ENCODE results near the gene LRP5. TPM values are rescaled to one million over a fixed set of nuclear protein-coding genes. Genes with fewer than 3 reads are reported as not detected.
A peak's percentile ranks its signal among the peaks of the same experiment; 100 is the strongest.

LRP5 gene
- total RNA-seq, 1 donor from 2014 or later: 162 TPM

- Mint-ChIP-seq H3K4me3 (ENCODE audit: unreplicated experiment) (peak overlapping the region; percentile 91), H3K27ac (ENCODE audit: unreplicated experiment) (peak overlapping the region; percentile 94), H3K9me3 (ENCODE audit: unreplicated experiment) (no peaks in the 10 kb centered on the region), H3K27me3 (ENCODE audit: unreplicated experiment) (no peaks in the 10 kb centered on the region), H3K4me1 (ENCODE audit: unreplicated experiment) (peaks cover 61% of the 10 kb centered on the region), H3K36me3 (ENCODE audit: unreplicated experiment) (no peaks in the 10 kb centered on the region)
- TF ChIP-seq, protein P1, sequence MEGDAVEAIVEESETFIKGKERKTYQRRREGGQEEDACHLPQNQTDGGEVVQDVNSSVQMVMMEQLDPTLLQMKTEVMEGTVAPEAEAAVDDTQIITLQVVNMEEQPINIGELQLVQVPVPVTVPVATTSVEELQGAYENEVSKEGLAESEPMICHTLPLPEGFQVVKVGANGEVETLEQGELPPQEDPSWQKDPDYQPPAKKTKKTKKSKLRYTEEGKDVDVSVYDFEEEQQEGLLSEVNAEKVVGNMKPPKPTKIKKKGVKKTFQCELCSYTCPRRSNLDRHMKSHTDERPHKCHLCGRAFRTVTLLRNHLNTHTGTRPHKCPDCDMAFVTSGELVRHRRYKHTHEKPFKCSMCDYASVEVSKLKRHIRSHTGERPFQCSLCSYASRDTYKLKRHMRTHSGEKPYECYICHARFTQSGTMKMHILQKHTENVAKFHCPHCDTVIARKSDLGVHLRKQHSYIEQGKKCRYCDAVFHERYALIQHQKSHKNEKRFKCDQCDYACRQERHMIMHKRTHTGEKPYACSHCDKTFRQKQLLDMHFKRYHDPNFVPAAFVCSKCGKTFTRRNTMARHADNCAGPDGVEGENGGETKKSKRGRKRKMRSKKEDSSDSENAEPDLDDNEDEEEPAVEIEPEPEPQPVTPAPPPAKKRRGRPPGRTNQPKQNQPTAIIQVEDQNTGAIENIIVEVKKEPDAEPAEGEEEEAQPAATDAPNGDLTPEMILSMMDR (IDR thresholded peaks at IDR 0.05): no peak
- DNase-seq (ENCODE audit: extremely low spot score, unreplicated experiment): no peak
These were observed 2.1 kb downstream of the LRP5 start for GRCh38 chr11:68314203-68315170.

DNA sequence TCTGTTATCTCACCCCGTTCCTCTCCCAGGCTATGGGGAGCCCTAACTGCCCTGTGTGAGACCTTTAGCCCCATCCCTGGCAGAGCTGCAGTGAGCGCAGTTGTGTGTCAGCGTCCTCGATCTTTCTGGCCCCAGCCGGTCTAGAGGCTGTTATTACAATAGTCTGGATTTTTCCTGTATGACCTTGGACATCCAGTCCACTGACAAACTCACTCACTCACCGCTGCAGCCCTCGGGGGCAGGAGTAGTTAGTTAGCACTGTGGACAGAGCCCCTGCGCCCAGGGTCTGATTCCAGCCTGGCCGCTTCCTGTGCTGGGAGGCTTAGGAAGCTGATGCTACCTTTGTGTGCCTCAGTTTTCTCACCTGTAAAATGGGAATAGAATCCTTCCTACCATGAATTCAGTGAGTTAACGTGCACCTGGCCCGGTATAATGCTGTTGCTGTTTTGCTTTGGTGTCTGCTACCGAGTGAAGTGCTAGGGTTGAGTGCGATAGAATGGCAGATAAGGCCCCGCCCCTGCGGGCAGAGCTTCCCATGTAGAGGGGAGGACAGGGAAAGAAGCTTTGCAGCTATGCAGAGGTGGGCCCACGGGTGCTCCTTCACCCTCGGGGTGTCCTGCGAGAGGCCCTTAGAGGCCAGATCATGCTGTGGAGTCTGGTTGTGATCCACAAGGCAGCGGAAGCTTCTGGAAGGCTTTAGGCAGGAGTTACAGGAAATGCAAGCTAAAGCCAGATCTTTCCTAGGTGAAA, 3.0 kb downstream of the LRP5 start:
- Mint-ChIP-seq H3K4me3 (ENCODE audit: unreplicated experiment) (peak overlapping the region; percentile 91), H3K36me3 (ENCODE audit: unreplicated experiment) (no peaks in the 10 kb centered on the region), H3K4me1 (ENCODE audit: unreplicated experiment) (peaks cover 57% of the 10 kb centered on the region), H3K27ac (ENCODE audit: unreplicated experiment) (peak overlapping the region; percentile 94), H3K9me3 (ENCODE audit: unreplicated experiment) (no peaks in the 10 kb centered on the region), H3K27me3 (ENCODE audit: unreplicated experiment) (no peaks in the 10 kb centered on the region)
- DNase-seq (ENCODE audit: extremely low spot score, unreplicated experiment): no peak
- TF ChIP-seq, protein P1 (IDR thresholded peaks at IDR 0.05): no peak

DNA sequence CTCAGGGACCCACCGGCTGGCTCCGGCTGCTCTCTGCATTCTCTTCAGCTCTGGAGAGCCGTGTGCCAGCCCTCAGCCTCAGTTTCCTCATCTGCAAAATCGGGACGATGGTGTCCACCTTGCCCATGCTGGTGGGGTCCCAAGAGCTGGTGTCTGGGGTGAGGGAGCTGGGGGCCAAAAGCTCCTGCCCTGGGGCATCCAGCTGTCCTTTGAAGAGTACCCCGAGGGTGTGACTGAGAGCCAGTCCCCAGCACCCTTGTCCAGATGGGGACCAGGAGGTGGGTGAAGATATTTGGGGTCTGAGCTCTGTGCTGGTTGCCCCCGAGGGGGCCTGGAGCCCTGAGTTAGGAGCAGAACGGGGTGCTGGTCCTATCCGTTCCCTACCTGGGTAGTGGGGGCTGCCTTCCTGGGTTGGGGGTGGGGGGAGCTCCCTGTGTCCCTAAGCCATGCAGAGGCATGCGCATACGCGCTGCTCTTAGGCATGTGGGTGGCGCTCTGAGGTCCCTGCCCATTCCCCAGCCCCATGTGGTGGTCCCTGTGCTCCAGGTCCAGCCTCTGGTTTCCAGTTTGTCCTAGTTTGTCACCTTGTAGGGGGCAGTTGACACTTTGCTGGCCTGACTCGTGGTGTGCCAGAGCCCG, 4.9 kb downstream of the LRP5 start:
- H3K4me3 Mint-ChIP-seq (ENCODE audit: unreplicated experiment): peak overlapping the region; percentile 66
- H3K27me3 Mint-ChIP-seq (ENCODE audit: unreplicated experiment): no peaks in the 10 kb centered on the region
- TF ChIP-seq, protein P1 (IDR thresholded peaks at IDR 0.05): no peak
- peaks cover 58% of the 10 kb centered on the region for H3K4me1 Mint-ChIP-seq (ENCODE audit: unreplicated experiment)
- no peak for DNase-seq (ENCODE audit: extremely low spot score, unreplicated experiment)
- peak overlapping the region; percentile 87 for H3K27ac Mint-ChIP-seq (ENCODE audit: unreplicated experiment)
- H3K36me3 Mint-ChIP-seq (ENCODE audit: unreplicated experiment): peaks cover 14% of the 10 kb centered on the region
- no peaks in the 10 kb centered on the region for H3K9me3 Mint-ChIP-seq (ENCODE audit: unreplicated experiment)

- H3K4me3 Mint-ChIP-seq (ENCODE audit: unreplicated experiment): no peak overlapping the region
These were observed 9.1 kb downstream of the LRP5 start for GRCh38 chr11:68321293-68322051.

More at GRCh38 chr11:68321293-68322051, 9.1 kb downstream of the LRP5 start:
- Mint-ChIP-seq H3K27me3 (ENCODE audit: unreplicated experiment) (no peaks in the 10 kb centered on the region), H3K4me1 (ENCODE audit: unreplicated experiment) (peaks cover 39% of the 10 kb centered on the region), H3K27ac (ENCODE audit: unreplicated experiment) (no peak overlapping the region), H3K36me3 (ENCODE audit: unreplicated experiment) (peaks cover 18% of the 10 kb centered on the region), H3K9me3 (ENCODE audit: unreplicated experiment) (no peaks in the 10 kb centered on the region)
- no peak for DNase-seq (ENCODE audit: extremely low spot score, unreplicated experiment)
- TF ChIP-seq, protein P1 (IDR thresholded peaks at IDR 0.05): no peak

All from osteocyte (in vitro differentiated cells).